Non-pigmented ciliary epithelial cell (primary cell): ENCODE measurements around the gene TMEM95.
"Not testable (repeated sequence)": the region's sequence is repeated elsewhere in the genome, so short reads cannot be mapped to it uniquely, and the experiment has no call there.

ENCODE experiments used
- DNase-seq: peaks from one replicate; pipeline ENCODE4 v3.0.0-alpha.2; 2010; ENCODE audit warnings: low read depth

The TMEM95 gene

DNA sequence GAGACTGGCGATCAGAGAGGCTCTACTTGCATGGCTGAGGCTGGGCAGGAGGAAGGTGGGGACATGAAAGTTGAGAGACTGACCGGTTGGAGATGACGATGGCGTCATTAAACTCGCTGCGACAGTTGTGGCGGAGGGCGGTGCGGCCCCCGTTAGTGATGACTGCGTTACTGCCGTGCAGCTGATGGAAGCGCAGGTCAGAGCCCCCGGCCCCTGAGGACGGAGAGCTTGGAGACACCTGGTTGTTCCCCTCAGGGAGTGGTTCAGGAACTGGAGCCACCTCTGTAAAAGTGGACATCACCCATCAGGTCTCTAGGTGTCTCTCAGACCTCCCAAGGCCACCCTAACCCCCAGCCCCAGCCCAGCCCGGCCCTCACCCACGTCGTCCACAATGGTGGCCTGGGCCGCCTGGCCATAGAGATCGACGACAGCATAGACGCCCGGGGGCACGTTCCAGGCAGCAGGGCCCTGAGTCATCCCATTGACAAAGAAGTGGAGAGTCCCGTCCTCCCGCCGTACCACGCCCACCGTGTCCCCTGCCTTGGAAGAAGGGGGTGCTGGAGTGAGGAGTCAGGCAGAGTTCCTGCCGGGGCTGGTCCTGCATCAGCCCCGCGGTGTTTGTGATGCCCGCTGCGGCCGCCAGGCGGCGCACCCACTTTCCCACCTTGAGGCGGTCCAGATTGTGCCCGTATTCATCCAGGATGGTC, 31.1 kb upstream of the TMEM95 start:
- DNase-seq, result no peak

DNA sequence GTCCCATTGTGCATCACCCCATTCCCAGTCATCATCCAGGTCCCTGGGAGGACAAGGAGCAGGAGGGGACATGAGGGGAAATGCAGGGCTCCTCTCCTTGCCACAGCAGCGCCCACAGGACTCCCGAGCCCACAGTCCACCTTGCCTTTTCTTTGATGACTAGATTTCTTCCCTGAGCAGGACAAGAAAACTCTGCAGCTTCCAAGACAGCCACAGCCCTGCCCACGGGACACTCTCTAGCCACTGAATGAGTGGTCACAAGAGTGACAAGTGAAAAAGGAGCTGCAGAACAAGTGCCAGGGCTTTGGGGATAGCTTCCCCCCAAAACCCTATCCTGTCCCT, 30.5 kb upstream of the TMEM95 start:
- DNase-seq, result no peak

DNA sequence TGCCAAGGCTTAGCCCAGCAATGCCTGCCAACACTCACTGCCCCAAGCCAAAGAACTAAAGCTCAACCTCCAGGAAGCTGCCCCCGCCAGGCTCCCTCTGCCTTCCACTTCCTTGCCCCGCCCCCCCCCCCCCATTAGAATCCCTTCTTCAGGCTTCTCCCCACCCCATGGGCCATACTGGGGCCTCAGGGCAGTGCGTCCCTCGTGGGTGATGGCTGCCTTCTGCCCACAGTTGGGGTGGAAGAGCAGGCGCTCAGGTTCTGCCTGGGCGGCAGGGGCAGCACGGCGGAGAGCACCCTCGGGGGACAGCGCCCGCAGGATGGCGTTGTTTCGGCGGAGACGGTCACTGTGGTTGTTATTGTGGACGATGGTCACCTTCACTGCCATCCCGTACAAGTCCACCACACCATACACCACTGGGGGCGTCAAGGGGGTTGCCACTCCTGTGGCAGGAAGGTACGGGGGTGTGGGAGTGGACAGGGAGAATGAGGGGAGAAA, 29.9 kb upstream of the TMEM95 start:
- no peak for DNase-seq

DNA sequence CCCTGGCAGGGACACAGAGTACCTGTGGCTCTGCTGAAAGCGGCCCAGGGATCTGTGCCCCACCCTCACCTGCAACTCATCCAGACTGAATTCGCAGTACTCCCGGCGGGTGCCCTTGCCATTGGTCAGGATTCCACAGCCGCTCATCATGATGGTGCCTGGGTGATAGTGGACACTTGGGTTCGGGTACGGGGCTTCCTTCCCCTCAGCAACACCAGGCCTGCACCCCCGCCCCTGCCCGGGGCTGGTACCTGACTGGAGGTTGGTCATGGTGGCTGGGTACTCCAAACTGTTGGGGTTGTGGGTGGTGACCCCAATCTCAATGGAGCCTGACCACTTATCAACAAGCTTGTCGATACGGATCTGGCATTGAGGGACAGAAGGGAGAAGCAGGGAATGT, 28.8 kb upstream of the TMEM95 start:
- no peak for DNase-seq

DNA sequence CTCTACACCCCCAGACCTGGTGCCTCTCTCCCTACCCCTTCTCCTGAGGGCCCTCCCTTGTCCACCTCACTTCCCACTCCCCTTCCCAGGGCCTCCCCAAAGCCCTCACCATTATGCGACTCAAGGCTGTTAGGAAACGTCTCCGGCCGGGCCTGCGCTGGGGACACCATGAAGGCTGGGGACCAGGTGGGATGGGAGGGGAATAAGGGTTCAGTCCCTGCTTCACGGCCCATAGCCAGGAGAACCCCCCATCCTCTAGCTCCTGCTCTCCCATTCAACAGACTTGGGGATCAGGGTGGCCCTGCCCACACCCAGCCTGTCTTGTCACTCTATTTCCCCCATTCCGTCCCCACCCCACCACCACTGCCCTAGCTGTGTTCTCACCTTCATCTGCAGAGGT, 27.9 kb upstream of the TMEM95 start:
- no peak for DNase-seq

DNA sequence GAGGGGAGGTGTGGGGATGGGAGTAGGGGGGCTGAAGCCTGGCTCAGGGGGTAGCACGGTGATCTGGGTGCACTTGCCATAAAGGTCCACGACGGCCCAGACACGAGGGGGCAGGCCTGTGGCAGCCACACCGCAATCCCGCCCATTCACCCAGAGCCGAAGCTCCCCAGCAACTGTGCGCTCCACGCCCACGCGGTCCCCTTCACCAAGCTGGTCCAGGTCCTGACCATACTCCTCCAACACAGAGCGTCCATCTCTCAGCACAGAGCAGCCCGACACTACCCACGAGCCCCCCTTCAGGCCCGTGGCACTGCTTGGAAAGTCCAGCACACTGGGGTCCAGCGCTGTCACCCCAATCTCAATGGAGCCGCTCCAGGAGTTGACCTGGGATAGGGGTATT, 27.5 kb upstream of the TMEM95 start:
- DNase-seq, result no peak

DNA sequence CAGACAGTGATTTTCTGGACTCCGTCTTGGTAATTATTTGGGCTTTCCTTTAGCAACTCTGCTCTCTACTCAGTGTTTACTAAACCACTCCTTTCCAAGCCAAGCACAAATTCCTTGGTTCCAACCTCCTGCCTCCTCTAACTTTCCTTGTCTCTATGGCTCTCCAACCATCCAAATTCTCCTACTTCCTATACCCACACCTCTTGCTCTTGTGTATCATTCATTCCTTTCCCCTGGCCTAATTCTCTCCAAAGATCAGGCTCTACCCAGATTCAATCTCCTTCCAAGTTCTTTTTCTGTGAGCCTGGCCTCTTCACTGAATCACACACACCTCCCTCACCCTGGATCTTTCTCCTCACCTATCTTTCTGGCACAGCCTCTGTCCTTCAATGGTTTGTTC, 26.9 kb upstream of the TMEM95 start:
- no peak for DNase-seq

DNA sequence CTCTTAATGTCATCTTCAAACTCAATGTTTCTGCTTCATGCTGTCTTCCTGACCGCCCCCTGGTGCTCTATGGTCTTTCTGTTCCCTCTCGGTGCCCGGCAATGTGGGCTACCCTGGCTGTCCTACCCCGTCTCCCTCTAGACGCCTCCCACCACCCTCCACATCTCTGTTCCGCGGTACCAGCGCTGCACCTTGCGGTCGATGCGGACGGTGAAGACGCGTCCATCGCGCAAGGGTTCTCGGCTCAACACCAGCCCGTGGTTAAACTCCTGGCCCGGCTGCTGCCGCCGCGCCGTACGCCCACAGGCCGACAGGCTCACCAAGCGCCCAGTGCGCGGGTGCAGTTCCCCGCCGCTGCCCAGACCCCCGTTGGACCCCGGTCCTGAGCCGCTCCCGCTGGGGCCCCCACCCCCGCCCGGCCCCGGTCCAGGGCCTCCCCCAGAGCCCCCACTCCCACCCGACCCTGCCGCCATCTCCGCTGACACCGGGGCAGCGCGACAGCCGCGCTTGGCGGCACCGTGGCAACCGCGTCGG, 26.0 kb upstream of the TMEM95 start, which contains the start of gene NEURL4:
NEURL4 (minus strand) TSS at position 496 of the 534 bp plus-strand sequence; CDS start at position 473, 23 bp downstream.
- no peak for DNase-seq

DNA sequence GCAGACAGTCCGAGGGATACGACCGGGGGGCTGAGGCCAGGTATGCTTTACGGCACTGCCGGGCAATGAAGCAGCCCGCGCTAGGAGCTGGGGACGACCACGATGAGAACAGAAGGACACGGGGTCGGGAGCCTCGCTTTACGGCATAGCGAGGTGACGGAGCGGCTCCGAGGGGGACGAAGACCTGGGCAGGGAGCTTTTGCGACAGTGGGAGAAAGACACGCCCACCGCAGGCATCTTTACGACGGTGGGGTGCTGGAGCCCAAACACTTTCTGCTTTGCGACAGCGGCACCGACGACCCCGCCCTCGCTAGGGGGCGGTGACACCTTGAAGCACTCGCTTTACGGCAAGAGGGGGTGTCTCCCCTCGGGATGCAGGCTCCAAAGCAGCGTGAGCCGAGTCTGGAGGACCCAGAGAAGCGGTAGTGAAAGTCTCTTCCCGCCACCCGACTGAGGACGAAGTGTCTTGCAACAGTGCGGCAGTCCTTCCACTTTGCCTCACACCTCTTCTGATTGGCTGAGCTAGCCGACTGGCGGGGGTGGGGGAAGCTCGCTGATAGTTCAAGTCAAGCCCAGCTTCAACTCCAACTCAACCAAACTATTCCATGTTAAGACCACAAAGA, 25.5 kb upstream of the TMEM95 start:
- peak; percentile 91 for DNase-seq

DNA sequence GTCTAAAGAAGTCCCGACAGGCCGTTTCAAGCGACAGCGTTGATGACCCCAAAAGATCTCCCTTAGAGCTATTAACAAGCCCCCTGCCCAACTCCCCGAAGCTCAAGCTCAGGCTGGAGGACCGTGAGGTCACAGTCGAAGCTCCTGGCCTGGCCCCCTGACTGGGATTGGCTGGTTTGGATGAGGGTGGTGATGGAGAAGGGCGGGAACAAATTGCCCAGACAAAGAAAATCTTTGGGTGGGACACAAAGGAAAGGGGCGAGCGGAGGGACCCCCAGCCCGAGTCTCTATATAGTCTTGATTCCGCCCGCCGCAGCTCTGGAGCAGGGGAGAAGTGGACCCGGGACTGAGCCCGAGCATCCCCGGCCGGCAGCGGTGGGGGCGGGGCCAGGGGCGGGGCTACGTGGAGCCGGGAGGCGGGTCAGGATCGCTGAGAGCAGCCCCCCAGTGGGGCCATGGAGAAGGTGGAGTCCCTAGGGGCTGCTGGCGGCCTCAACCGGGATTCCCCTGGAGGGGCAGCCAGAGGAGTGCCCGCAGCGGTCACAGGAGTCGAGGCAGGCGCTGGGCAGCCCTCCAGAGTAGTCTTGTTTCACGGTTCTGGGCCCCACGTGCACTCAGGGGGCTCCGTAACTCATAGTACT, 24.8 kb upstream of the TMEM95 start:
- DNase-seq, result no peak

DNA sequence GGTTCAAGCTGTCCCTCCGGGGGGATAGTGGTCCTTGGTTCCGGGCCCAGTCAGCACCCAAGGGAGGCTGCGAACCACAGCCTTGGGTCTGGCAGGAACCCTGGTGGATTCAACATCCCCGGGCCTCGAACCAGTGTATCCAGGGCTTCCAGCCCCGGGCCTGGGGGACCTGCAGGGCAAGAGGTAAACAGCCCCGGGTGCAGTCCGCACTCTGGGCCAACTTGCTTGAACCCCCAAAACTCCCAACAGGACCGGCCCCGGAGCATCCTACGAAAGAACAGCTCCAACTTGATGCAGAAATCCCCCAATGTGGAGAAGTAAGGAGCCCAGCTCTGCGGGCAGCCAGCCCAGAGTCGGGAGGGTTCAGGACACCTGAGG, 24.3 kb upstream of the TMEM95 start:
- DNase-seq, result no peak

DNA sequence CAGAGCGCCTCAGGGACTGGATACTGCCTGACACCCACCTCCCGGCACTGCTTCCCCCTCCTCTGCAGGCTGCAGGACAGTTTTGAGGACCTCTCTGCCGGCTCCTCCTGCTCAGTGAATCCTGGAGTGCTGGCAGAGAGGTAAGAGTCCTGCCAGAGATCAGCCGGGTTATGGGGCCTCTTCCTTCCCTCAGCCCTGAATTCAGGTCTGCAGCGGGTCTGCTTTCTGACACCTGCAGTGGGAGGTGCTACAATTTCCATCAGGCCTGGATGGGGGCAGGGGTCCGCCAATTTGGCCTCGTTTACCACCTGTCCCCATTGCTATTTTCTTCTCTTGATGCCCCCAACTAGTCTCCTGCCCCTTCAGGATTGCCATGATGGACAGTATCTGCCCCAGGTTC, 22.8 kb upstream of the TMEM95 start:
- DNase-seq, result no peak

DNA sequence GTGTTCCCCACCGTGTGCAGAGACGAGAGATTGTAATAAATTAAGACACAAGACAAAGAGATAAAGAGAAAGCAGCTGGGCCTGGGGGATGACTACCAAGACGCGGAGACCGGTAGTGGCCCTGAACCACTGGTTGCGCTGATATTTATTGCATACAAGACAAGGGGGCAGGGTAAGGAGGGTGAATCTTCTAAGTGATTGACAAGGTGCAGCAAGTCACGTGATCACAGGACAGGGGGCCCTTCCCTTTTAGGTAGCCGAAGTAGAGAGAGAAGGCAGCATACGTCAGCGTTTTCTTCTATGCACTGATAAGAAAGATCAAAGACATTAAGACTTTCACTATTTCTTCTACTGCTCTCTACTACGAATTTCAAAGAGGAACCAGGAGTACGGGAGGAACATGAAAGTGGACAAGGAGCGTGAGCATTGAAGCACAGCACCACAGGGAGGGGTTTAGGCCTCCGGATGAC, 22.3 kb upstream of the TMEM95 start:
- not testable (repeated sequence) for DNase-seq

DNA sequence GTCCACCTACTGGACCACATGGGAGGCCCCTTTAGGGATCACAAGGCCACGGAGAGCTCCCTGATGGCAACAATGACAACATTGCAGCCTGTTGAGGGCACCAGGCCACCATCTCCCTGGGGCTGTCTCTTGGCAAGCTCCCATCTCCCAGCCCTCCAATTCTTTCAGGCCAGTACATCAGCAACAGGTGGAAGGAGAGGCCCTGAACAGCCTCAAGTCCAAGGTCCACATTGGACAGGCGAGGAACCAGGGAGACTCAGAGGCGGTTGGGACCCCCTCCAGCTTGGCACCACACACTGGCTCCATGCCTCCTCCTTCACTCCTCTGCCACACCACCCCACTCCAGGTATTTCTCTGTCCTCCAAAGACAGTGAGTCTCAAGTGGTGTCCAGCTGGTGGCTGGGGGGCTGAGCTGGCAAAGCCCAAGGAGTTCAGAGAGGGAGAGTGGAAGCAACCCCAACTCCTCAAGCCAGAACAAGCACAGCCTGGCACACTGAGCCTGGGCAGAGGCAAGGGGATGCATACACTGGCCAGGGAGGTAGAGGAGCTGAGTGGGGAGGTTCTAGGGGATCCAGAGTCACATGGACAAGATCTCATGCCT, 19.9 kb upstream of the TMEM95 start:
- no peak for DNase-seq

DNA sequence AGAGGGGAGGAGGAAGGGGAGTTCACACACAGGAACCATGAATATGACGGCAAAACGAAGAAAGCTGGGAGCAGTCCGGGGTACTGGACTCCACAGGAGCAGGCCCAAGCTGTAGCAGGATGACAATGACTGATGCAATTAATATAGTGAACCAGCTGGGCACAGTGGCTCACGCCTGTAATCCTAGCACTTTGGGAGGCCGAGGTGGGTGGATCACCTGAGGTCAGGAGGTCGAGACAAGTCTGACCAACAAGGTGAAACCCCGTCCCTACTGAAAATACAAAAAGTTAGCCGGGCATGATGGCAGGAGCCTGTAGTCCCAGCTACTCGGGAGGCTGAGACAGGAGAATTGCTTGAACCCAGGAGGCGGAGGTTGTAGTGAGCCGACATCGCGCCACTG, 19.2 kb upstream of the TMEM95 start:
- not testable (repeated sequence) for DNase-seq

DNA sequence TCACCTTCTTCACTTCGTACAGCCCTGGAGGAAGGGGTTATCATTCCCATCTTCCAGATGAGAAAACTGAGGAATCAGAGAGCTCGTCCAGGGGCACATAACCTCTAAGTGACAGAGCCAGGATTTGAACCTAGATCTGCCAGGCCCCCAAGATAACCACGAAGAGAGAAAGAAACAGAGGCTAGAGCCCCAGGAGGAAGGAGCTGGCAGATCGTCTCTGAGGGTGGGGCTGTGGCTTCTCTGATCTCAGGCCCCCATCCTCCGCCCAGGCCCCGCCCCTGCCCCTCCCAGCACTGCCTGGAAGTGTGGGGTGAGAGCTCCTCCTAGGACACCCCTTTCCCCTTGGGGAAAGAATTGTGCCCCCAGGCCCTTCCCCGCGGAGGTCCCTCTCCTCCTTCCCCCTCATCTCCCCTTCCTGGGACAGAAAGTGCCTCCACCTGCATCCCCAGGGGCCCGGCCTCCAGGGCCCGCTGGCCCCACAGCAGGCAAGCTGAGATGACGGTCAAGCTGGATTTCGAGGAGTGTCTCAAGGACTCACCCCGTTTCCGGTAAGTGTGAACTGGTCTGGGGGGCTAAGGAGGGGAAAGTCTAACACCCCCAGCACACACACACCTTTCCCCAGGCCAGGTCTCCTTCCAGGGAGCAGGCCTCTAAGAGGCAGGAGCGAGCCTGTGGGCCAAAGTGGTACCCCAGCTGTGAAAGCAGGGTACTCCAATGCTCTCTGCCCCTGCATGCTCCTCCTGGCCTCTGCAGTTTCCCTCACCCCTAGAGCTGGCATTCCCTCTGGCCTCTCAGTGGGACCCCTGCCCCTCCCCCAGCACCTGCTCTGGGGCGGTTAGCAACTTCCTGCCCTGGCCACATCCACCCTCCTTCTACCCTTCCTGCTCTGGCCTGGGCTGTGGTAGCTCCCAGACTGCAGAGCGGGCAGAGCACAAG, 18.4 kb upstream of the TMEM95 start, which contains the start of gene ACAP1:
ACAP1 (plus strand) TSS at position 290 of the 936 bp plus-strand sequence; CDS start at position 496, 206 bp downstream.
- DNase-seq, result no peak

DNA sequence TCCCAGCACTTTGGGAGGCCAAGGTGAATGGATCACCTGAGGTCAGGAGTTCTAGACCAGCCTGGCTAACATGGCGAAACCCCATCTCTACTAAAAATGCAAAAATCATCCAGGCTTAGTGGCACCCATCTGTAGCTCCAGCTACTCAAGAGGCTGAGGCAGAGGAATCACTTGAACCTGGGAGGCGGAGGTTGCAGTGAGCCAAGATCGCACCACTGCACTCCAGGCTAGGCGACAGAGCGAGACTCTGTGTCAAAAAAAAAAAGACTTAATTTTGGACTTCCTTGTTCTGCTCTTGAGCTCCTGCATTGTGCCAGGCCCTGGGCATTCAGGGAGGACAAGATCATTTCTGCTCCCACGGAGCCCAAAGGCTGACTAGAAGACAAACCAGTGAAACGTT, 17.4 kb upstream of the TMEM95 start:
- DNase-seq, result not testable (repeated sequence)

DNA sequence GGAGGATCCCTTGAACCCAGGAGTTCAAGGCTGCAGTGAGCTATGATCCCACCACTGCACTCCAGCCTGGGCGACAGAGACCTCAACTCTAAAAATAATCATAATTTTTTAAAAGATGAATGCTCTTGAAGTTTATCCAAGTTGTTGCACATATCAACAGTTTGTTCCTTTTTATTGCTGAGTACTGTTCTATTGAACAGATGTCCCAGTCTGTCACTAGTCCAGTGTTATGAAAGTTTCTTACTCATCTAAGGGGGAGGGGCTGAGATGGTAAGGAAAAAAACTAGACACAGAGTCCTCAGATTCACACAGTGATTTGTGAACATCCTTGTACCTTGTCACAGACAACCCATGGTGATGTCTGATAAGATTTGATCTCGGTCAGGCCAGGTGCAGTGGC, 14.8 kb upstream of the TMEM95 start:
- DNase-seq, result no peak

DNA sequence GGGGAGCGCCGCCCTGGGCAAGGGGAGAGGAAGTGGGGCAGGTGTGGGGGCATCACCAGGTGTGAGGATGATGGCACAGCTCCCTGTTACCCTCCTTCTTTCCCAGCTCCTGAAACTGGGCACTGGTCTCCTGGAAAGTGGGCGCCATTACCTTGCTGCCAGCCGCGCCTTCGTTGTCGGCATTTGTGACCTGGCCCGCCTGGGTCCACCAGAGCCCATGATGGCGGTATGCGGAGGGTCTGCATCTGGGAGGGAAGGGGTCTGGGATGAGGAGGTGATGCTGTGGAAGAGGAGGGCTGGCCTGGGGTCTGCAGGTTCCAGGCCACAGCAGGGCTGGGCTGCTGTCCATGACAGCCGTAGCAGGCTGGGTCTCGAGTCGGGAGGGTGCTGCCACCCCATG, 13.1 kb upstream of the TMEM95 start:
- DNase-seq, result no peak

DNA sequence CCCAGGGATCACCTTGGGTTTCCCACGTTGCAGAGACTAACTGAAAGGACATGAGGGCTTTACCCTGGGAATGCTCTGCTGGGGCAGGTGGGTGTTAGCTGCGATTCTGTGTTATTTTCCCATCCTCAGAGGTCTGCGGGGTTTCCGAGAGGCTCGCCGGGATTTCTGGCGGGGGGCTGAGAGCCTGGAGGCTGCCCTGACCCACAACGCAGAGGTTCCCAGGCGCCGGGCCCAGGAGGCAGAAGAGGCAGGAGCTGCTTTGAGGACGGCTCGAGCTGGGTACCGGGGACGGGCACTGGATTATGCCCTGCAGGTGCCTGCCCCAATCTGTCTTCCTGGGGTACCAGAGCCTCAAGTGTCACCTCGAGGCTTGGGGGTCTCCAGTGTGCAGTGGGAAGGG, 11.7 kb upstream of the TMEM95 start:
- DNase-seq, result no peak
